ENCODE measurements around the gene COX4I1.

COX4I1 gene

GRCh38 chr16:85844169-85844481, 44.6 kb downstream of the COX4I1 start:
- FAIRE-seq, result no peak

- FAIRE-seq, result no peak
Observed at GRCh38 chr16:85844786-85845185, 45.3 kb downstream of the COX4I1 start.

- no peak for FAIRE-seq
Observed at GRCh38 chr16:85845266-85845665, 45.8 kb downstream of the COX4I1 start.

GRCh38 chr16:85846461-85846860, 47.0 kb downstream of the COX4I1 start:
- no peak for FAIRE-seq

GRCh38 chr16:85847036-85847435, 47.5 kb downstream of the COX4I1 start:
- FAIRE-seq, result no peak

- no peak for FAIRE-seq
Observed at GRCh38 chr16:85847681-85848601, 48.4 kb downstream of the COX4I1 start.

- FAIRE-seq, result no peak
Observed at GRCh38 chr16:85848986-85849385, 49.5 kb downstream of the COX4I1 start.

GRCh38 chr16:85849388-85849787, 49.9 kb downstream of the COX4I1 start:
- FAIRE-seq, result no peak

- no peak for FAIRE-seq
Observed at GRCh38 chr16:85850344-85850880, 50.9 kb downstream of the COX4I1 start.

GRCh38 chr16:85851034-85851785, 51.7 kb downstream of the COX4I1 start:
- no peak for FAIRE-seq

- no peak for FAIRE-seq
Observed at GRCh38 chr16:85853547-85854545, 54.4 kb downstream of the COX4I1 start.

- no peak for FAIRE-seq
Observed at GRCh38 chr16:85854935-85855334, 55.4 kb downstream of the COX4I1 start.

GRCh38 chr16:85856079-85856478, 56.6 kb downstream of the COX4I1 start:
- FAIRE-seq, result no peak

- no peak for FAIRE-seq
Observed at GRCh38 chr16:85856585-85856984, 57.1 kb downstream of the COX4I1 start.
